KMS-11 (cell line): ENCODE results near the gene CANX.
"Not testable (repeated sequence)": the region's sequence is repeated elsewhere in the genome, so short reads cannot be mapped to it uniquely, and the experiment has no call there.

ENCODE experiments used
- H2AFZ ChIP-seq: fragments of 200-600 bp; sonication (generic); 2 replicates; pipeline ENCODE4 v1.6.1; 2016; ENCODE audit warnings: antibody characterized with exemption, mixed run types, low read depth
- H3K27ac ChIP-seq: fragments of 200-600 bp; sonication (generic); 2 replicates; pipeline ENCODE4 v1.6.1; 2016; ENCODE audit warnings: mild to moderate bottlenecking, mixed run types
- H3K27me3 ChIP-seq: fragments of 200-600 bp; sonication (generic); 2 replicates; pipeline ENCODE4 v1.6.1; 2017; ENCODE audit warnings: mild to moderate bottlenecking, low read depth, mixed run types, moderate library complexity; ENCODE audit not compliant: insufficient read depth
- H3K36me3 ChIP-seq: fragments of 200-600 bp; sonication (generic); 2 replicates; pipeline ENCODE4 v1.6.1; 2017; ENCODE audit warnings: mild to moderate bottlenecking, mixed run types; ENCODE audit not compliant: insufficient read depth
- H3K4me1 ChIP-seq: fragments of 200-600 bp; sonication (generic); 2 replicates; pipeline ENCODE4 v1.6.1; 2016; ENCODE audit warnings: mild to moderate bottlenecking, low read depth, mixed run types; ENCODE audit not compliant: poor library complexity, severe bottlenecking
- H3K4me2 ChIP-seq: fragments of 200-600 bp; sonication (generic); 2 replicates; pipeline ENCODE4 v1.7.0; 2016; ENCODE audit warnings: mild to moderate bottlenecking, mixed run types
- H3K4me3 ChIP-seq: fragments of 200-600 bp; sonication (generic); IDR thresholded peaks from 2 replicates; pipeline ENCODE4 v1.6.1; 2017; ENCODE audit warnings: low read depth, low read length, mixed read lengths; ENCODE audit not compliant: insufficient read depth
- H3K79me2 ChIP-seq: fragments of 200-600 bp; sonication (generic); 2 replicates; pipeline ENCODE4 v1.6.1; 2016; ENCODE audit warnings: low read depth, mixed run types; ENCODE audit not compliant: insufficient read depth
- H3K9ac ChIP-seq: fragments of 200-600 bp; sonication (generic); 2 replicates; pipeline ENCODE4 v1.6.1; 2016; ENCODE audit warnings: mild to moderate bottlenecking, mixed run types
- H4K20me1 ChIP-seq: fragments of 200-600 bp; sonication (generic); 2 replicates; pipeline ENCODE4 v1.6.1; 2016; ENCODE audit warnings: mild to moderate bottlenecking, mixed run types; ENCODE audit not compliant: insufficient read depth
- CTCF ChIP-seq: fragments of 200-600 bp; sonication (generic); conservative IDR thresholded peaks from 2 replicates; pipeline ENCODE4 v1.6.1; 2017; ENCODE audit warnings: low read depth, mild to moderate bottlenecking, antibody characterized with exemption, low read length, moderate library complexity, mixed read lengths

Gene CANX

GRCh38 chr5:179680780-179681401, 17.9 kb upstream of the CANX start, which contains the start of gene CBY3:
CBY3 (minus strand) TSS chr5:179681034; CDS start chr5:179680918, 116 bp downstream.
- no peaks in the 10 kb centered on the region for H3K36me3 ChIP-seq
- H3K27ac ChIP-seq, result no peak within 1 kb of the TSS
- H4K20me1 ChIP-seq, result no peaks in the 10 kb centered on the region
- no peak within 1 kb of the TSS for H3K4me2 ChIP-seq
- TF ChIP-seq CTCF, result no peak
- no peak within 1 kb of the TSS for H3K4me3 ChIP-seq
- no peak within 1 kb of the TSS for H3K9ac ChIP-seq
- H3K27me3 ChIP-seq, result no peaks in the 10 kb centered on the region
- no peaks in the 10 kb centered on the region; the same call in 1 of the 2 replicates for H3K79me2 ChIP-seq
- H3K4me1 ChIP-seq, result no peaks in the 10 kb centered on the region
- H2AFZ ChIP-seq, result no peak within 1 kb of the TSS

GRCh38 chr5:179689212-179689611, 9.6 kb upstream of the CANX start:
- not testable (repeated sequence) for H2AFZ ChIP-seq, H4K20me1 ChIP-seq, H3K27me3 ChIP-seq, H3K27ac ChIP-seq, H3K79me2 ChIP-seq, H3K36me3 ChIP-seq, H3K4me2 ChIP-seq, H3K9ac ChIP-seq, H3K4me1 ChIP-seq, H3K4me3 ChIP-seq

- peaks cover 8% of the 10 kb centered on the region for H3K79me2 ChIP-seq
- H3K36me3 ChIP-seq, result no peaks in the 10 kb centered on the region
- H4K20me1 ChIP-seq, result no peaks in the 10 kb centered on the region
- no peak overlapping the region for H3K27ac ChIP-seq
- no peak for TF ChIP-seq CTCF
- H3K4me2 ChIP-seq, result no peak overlapping the region
- no peaks in the 10 kb centered on the region for H3K27me3 ChIP-seq
- H3K4me1 ChIP-seq, result peaks cover 6% of the 10 kb centered on the region
- no peak overlapping the region for H3K4me3 ChIP-seq
- no peak overlapping the region for H2AFZ ChIP-seq
- H3K9ac ChIP-seq, result no peak overlapping the region
Observed at GRCh38 chr5:179694561-179694960, 4.2 kb upstream of the CANX start.

- peaks cover 28% of the 10 kb centered on the region for H3K79me2 ChIP-seq
- no peak overlapping the region for H3K27ac ChIP-seq
- no peak overlapping the region for H3K9ac ChIP-seq
- H3K4me3 ChIP-seq, result no peak overlapping the region
- no peak for TF ChIP-seq CTCF
- H4K20me1 ChIP-seq, result no peaks in the 10 kb centered on the region
- H3K4me2 ChIP-seq, result no peak overlapping the region
- peaks cover 11% of the 10 kb centered on the region for H3K4me1 ChIP-seq
- H2AFZ ChIP-seq, result no peak overlapping the region
- no peaks in the 10 kb centered on the region for H3K27me3 ChIP-seq
- no peaks in the 10 kb centered on the region; the same call in 1 of the 2 replicates for H3K36me3 ChIP-seq
Observed at GRCh38 chr5:179696603-179697002, 2.2 kb upstream of the CANX start.

GRCh38 chr5:179697108-179697507, 1.7 kb upstream of the CANX start:
- Histone ChIP-seq H3K4me3 (no peak overlapping the region), H3K27me3 (no peaks in the 10 kb centered on the region), H2AFZ (no peak overlapping the region), H3K36me3 (no peaks in the 10 kb centered on the region; the same call in 1 of the 2 replicates), H3K4me1 (peaks cover 11% of the 10 kb centered on the region), H3K4me2 (0 out of 2 replicates have a peak overlapping the region, but pooled peaks have one; percentile 87), H4K20me1 (no peaks in the 10 kb centered on the region), H3K27ac (peak overlapping the region; percentile 99; the same call in 1 of the 2 replicates), H3K79me2 (peaks cover 33% of the 10 kb centered on the region), H3K9ac (no peak overlapping the region)
- no peak for TF ChIP-seq CTCF

GRCh38 chr5:179697543-179697942, 1.2 kb upstream of the CANX start:
- peak overlapping the region; percentile 99 for H3K27ac ChIP-seq
- peak overlapping the region; percentile 99 for H3K9ac ChIP-seq
- peaks cover 38% of the 10 kb centered on the region for H3K79me2 ChIP-seq
- peaks cover 11% of the 10 kb centered on the region for H3K4me1 ChIP-seq
- peak overlapping the region; percentile 87; the same call in 1 of the 2 replicates for H3K4me2 ChIP-seq
- not testable (repeated sequence) for H3K36me3 ChIP-seq, H3K4me3 ChIP-seq, H4K20me1 ChIP-seq, H3K27me3 ChIP-seq
- H2AFZ ChIP-seq, result peak overlapping the region; percentile 61
